ENCODE data around the gene OGFR.

DNA sequence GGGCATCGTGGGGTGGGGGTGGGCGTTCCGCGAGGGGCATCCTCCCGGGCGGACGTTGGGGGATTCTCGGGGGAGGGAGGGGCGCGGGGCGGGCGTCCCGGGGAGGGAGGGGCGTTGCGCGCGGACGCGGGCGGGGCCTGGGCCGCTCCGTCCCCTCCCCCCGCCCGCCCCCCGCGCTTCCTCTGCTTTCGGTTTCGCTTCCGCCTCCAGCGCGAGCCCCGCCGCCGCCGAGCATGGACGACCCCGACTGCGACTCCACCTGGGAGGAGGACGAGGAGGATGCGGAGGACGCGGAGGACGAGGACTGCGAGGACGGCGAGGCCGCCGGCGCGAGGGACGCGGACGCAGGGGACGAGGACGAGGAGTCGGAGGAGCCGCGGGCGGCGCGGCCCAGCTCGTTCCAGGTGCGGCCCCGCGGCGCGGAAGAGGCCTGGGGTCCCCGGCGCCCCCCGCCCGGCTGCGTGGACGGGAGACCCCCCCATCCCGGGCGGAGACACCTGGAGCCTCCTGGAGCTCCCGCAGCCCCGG is at the start of gene OGFR:
- TF ChIP-seq HDGF (IDR thresholded peaks at IDR 0.05; ENCODE audit: borderline replicate concordance) (no peak), FOXK2 (IDR thresholded peaks at IDR 0.05) (no peak), SP1 (IDR thresholded peaks at IDR 0.05) (no peak), FOXM1 (IDR thresholded peaks at IDR 0.05; ENCODE audit: borderline replicate concordance) (no peak), CTBP1 (IDR thresholded peaks at IDR 0.05; ENCODE audit: borderline replicate concordance) (no peak), ARNT (IDR thresholded peaks at IDR 0.05) (no peak), ELF4 (IDR thresholded peaks at IDR 0.05) (no peak), FOXA1 (IDR thresholded peaks at IDR 0.05) (no peak), ZNF384 (IDR thresholded peaks at IDR 0.05) (no peak)
- TF ChIP-seq, protein P1, sequence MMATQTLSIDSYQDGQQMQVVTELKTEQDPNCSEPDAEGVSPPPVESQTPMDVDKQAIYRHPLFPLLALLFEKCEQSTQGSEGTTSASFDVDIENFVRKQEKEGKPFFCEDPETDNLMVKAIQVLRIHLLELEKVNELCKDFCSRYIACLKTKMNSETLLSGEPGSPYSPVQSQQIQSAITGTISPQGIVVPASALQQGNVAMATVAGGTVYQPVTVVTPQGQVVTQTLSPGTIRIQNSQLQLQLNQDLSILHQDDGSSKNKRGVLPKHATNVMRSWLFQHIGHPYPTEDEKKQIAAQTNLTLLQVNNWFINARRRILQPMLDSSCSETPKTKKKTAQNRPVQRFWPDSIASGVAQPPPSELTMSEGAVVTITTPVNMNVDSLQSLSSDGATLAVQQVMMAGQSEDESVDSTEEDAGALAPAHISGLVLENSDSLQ (IDR thresholded peaks at IDR 0.05): no peak

Measured in HEK293T (cell line).